Spleen (tissue), 7 donors: ENCODE data around the gene PUSL1.

Experiments
- POLR2A ChIP-seq, 3 donors: fragments of 450-650 bp; IDR thresholded peaks; one replicate each; pipeline ENCODE4 v1.5.1; 2017; ENCODE audit warnings: antibody characterized with exemption in 3 of 3, mild to moderate bottlenecking in 1 of 3
- POLR2AphosphoS5 ChIP-seq, 3 donors: sonication (generic); formaldehyde crosslinking; IDR thresholded peaks; one replicate each; pipeline ENCODE4 v1.5.1; 2017; ENCODE audit warnings: antibody characterized with exemption in 3 of 3
- TF ChIP-seq, protein P1 (sequence below), 11 experiments: fragments of 200-600 bp in 7 of 11; fragments of 450-650 bp in 4 of 11; sonication (generic) in 4 of 11; IDR thresholded peaks in 8 of 11; conservative IDR thresholded peaks in 3 of 11; 1 replicate in 7 of 11; 2 replicates in 4 of 11; pipeline versions ENCODE4 v1.4.0 to v1.8.0; 2016 to 2021; ENCODE audit warnings: antibody characterized with exemption in 11 of 11, inconsistent platforms in 4 of 11, mild to moderate bottlenecking in 1 of 11
- donor health status: DM: no; HTN: no; CAD: no; lungs with moderate emphysema.
- donor health status: DM: no; HTN: no; CAD: no.
- donor health status: DM: no; HTN: no; CAD: no.

DNA sequence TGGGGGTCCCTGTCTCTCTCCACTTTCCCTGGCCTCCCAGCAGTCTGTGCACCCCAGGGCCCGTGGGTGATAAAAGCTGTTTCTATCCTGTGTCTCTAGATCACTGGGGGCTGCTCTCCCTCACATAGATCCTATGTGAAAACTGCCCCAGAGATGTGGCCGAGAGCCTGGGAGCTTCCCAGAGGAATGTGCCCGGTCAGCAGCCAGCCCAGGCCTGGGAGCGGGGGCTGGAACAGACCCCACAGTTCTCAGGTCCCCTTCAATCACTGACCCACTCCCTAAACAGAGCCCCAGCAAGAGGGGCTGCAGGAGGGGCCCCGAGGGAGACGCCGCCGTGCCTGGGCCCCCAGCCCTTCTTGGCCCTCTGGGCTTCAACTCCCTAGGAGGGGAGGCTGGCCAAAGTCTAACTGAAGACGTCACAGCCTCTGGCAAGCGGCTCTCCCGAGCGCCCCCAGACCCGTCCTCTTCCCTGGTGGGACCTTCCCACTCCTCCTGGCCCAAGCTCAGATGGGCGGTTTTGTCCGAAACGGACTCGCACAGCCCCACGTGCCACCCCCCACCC, 49.6 kb downstream of the PUSL1 start:
- TF ChIP-seq, protein P1, sequence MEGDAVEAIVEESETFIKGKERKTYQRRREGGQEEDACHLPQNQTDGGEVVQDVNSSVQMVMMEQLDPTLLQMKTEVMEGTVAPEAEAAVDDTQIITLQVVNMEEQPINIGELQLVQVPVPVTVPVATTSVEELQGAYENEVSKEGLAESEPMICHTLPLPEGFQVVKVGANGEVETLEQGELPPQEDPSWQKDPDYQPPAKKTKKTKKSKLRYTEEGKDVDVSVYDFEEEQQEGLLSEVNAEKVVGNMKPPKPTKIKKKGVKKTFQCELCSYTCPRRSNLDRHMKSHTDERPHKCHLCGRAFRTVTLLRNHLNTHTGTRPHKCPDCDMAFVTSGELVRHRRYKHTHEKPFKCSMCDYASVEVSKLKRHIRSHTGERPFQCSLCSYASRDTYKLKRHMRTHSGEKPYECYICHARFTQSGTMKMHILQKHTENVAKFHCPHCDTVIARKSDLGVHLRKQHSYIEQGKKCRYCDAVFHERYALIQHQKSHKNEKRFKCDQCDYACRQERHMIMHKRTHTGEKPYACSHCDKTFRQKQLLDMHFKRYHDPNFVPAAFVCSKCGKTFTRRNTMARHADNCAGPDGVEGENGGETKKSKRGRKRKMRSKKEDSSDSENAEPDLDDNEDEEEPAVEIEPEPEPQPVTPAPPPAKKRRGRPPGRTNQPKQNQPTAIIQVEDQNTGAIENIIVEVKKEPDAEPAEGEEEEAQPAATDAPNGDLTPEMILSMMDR (IDR thresholded peaks at IDR 0.05 in 8 of 11, conservative IDR thresholded peaks at IDR 0.05 in 3 of 11): no peak
- no peak for TF ChIP-seq POLR2A (IDR thresholded peaks at IDR 0.05)
- no peak for TF ChIP-seq POLR2AphosphoS5 (IDR thresholded peaks at IDR 0.05)
